ENCODE data around the gene USP12.
A peak's percentile ranks its signal among the peaks of the same experiment; 100 is the strongest.
"Not testable (repeated sequence)": the region's sequence is repeated elsewhere in the genome, so short reads cannot be mapped to it uniquely, and the experiment has no call there.

Gene USP12, protein sequence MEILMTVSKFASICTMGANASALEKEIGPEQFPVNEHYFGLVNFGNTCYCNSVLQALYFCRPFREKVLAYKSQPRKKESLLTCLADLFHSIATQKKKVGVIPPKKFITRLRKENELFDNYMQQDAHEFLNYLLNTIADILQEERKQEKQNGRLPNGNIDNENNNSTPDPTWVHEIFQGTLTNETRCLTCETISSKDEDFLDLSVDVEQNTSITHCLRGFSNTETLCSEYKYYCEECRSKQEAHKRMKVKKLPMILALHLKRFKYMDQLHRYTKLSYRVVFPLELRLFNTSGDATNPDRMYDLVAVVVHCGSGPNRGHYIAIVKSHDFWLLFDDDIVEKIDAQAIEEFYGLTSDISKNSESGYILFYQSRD

DNA sequence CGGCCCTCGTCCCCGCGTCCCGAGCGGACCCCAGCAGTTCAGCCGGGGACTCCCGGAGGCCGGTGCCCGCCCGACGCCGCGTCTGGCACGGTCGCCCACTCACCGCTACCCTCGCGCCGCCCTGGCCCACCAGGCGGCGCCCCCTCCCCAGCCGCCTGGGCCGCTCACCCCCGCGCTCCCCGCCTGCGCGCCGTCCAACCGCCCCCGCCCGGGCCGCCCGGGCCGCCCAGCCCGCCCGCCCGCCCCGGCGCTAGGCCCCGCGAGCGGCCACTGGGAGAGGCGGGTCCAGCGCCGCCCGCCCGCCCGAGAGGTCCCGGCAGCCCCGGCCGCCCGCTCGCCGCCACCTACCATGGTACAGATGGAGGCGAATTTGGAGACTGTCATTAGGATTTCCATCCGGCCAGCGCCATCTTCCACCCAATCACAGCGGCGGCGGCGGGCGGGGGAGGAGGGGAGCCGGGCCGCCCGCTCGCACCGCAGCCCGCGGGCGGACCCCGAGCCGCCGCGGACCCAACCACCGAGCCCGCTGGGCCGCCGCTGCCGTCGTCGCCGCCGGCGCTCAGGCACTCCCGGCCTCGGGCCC, at the start of gene USP12:
Gene USP12, minus strand, starts transcription at position 568 of the 583 bp plus-strand sequence. Its CDS starts 172 bp downstream, at position 396.
- peak; percentile 63 for DNase-seq

DNA sequence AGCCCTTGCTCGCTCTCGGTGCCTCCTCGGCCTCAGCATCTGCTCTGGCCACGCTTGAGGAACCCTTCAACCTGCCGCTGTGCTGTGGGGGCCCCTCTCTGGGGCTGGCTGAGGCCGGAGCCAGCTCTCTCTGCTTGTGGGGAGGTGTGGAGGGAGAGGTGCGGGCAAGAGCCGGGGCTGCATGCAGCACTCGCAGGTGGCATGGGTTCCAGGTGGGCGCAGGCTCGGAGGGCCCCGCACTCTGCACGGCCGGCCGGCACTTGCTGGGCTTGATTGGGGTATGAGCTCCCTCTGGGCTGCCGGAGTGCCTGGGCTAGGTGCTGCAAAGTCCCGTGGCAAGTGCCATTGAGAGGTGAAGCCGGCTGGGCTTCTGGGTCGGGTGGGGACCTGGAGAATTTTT, 48.0 kb upstream of the USP12 start:
- no peak for DNase-seq

DNA sequence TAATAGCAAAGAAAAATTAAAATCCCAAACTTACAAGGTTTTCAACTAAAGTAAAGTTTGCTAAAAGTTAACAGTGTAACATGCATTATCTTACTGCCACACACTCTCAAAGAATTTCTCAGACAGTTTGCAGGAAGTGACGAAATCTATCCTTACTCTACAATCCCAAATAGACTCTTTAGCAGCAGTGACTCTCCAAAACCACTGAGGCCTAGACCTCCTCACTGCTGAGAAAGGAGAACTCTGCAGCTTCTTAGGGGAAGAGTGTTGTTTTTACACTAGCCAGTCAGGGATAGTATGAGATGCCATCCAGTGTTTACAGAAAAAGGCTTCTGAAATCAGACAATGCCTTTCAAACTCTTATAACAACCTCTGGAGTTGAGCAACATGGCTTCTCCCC, 47.2 kb upstream of the USP12 start:
- not testable (repeated sequence) for DNase-seq

DNA sequence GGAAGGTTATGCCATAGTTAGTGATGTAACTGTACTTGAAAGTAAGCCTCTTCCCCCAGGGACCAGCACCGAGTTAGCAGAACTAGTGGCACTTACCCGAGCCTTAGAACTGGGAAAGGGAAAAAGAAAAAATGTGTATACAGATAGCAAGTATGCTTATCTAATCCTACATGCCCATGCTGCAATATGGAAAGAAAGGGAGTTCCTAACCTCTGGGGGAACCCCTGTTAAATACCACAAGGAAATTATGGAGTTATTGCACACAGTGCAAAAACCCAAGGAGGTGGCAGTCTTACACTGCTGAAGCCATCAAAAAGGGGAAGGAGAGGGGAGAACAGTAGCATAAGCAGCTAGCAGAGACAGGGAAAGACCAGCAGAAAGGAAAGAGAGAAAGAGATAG, 46.2 kb upstream of the USP12 start:
- DNase-seq, result not testable (repeated sequence)

DNA sequence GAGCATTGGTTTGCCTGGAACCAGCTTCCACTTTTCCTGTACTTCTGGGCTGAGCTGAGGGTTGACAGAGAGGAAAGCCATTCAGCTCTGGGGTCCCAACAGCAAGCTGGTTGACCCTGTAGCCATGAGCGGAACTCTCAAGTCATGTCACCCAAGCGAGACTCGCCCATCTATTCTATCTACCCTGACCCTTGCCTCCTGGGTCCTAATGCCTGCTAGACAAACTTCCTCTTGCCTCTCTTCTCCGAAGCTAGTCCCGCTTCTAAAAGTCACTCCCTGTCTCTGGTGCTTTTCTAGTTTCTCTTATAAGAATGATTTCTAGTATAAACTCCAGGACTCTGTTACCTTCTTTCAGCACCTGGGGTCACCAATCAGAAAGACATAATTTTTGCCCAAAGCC, 41.8 kb upstream of the USP12 start:
- DNase-seq, result not testable (repeated sequence)

DNA sequence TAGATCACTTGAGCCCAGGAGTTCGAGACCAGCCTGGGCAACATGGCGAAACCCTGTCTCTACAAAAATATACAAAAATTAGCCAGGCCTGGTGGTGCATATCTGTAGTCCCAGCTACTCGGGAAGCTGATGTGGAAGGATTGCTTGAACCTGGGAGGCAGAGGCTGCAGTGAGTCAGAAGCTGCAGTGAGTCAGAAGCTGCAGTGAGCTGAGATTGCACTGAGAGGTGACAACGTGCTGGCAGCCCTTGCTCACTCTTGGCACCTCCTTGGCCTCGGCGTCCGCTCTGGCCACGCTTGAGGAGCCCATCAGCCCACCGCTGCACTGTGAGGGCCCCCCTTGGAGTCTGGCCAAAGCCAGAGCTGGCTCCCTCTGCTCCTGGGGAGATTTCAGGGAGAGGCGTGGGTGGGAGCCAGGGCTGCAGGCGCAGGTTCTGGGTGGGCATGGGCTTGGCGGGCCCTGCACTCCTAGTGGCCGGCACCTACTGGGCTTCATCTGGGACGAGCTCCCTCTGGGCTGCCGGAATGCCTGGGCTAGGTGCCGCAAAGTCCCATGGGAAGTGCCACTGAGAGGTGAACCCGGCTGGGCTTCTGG, 40.3 kb upstream of the USP12 start:
- DNase-seq, result no peak

DNA sequence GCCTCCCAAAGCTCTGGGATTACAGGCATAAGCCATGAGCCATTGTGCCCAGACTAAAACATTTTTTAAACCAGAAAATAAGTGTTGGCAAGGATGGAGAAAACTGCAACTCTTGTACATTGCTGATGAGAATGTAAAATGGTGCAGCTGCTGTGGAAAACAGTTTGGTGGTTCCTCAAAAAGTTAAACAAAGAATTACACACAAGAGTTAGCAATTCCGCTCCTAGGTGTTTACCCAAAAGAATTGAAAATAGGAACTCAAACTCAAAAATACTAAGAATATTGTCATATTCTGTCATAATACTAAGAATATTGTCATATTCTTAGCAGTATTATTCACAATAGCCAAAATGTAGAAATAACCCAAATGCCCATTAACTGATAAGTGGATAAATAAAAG, 39.7 kb upstream of the USP12 start:
- DNase-seq, result no peak

DNA sequence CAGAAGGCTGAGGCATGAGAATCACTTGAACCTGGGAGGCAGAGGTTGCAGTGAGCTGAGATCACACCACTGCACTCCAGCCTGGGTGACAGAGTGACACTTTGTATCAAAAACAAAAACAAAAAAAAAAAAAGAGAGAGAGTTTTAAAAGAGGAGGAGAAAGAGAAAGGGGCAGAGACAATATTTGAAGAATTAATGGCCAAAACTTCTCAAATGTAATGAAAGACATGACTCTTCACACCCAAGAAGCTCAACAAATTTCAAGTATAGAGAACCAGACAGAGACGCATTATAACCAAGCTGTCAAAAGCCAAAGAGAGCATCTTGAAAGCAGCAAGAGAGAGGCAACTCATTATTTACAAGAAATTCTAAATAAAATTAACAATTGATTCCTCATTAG, 36.9 kb upstream of the USP12 start:
- no peak for DNase-seq

DNA sequence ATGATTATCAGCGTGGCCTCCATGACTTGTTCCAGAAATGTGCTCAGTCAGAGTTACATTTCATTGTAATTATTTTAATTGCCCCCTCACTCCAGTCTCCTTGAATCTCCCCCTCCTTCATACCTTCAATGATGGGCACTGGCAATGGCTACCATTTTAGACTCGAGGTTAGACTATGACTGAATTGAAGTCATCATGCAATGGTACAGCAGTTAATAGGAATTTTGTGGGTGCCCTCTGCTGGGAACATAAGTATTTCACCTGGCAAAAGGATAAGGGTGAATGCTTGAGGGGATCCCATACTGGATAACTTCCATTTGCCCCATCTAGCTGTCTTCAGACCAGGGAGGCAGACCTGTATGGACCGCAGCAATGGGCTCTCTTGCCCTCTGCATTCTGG, 32.2 kb upstream of the USP12 start:
- no peak for DNase-seq

DNA sequence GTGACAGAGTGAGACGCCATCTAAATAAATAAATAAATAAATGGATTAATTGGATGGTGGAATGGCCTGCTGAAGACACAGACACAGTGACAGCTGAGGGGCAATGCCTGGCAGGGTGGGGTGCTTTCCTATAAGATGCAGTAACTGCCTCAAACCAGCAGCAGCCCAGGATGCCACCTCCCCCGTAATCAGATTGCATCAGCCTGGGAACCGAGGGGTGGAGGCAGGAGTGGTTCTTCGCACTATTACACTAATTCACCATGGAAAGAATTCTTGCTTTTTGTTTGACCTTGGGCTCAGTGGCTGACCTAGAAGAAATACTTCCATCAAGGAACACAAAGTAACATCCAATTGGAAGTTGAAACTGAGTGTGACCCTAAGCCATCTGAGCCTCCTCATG, 31.6 kb upstream of the USP12 start:
- DNase-seq, result no peak

DNA sequence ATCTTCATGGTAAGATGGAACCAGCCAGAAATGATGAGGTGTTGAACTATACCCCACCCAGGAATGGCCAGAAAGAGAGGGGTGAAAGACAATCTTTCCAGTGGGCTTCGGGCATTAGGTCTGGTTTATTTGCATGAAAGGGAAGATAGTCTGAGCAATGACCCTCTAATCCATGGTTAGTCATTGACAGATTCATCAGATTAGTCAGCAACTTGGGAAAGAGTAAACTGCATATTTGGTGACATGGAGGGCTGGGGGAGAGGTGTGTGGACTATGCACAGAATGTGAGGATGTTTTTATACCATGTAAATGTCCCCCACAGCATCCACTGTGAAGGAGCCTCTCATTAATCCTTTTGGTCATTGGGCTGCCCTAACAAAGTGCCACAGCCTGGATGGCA, 30.1 kb upstream of the USP12 start:
- DNase-seq, result no peak

DNA sequence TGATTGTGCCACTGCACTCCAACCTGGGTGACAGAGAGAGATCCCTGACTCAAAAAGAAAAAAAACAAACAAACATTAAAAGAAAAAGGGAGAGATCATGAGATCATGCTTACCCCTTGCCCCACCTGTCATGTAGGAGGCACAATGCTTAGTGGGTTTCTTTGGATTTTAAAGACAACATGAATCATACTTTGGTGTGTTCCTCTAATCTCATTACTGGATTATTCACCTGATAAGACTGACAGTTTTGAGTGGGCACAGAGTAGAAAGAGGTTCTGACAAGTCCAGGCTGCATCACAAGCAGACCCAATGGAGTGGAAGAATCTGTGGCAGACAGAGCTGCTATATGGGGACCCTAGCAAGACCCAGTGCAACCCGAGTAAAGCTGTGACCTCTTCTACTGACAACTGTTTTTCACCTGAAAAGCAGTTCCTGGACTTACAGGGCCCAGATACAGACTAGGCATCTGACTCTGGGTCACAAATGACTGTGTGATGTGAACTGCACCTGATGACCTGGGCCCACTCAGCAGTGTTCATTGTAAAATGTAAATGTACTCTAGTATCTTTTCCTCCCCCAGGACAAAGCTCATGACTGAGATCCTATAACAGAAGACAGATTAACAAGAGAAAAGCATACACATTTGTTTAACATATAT, 28.9 kb upstream of the USP12 start:
- no peak for DNase-seq

DNA sequence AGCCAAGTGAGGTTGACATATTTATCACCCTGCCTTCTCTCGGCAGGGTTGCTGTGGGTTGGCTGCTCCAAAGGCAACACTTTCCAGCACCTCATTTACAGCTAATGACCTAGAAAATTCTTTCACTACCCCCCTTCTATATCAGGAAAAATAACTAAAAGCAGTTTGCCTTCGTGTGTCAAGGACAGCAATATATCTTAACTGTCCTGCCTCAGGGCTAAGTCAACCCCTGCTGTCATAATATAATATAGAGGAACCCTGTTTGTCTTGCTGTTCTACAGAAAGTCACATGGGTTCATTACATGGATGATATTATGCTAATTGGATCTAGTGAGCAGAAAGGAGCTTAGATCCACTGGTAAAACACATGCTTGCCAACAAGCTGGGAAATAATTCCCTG, 28.1 kb upstream of the USP12 start:
- no peak for DNase-seq

DNA sequence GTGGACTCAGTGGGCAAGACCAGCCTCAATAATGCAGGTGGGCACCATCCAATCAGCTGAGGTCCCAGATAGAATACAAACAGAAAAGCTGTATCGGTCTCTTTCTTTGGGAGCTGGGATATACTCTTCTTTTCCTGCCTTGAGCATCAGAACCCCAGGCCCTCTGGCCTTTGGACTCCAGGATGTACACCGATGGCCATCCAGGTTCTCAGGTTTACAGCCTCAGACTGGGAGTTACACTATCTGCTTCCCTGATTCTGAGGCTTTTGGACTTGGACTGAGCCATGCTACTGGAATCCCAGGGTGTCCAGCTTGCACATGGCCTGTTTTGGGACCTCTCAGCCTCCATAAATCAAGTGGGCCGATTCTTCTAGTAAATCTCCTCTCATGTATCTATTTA, 27.6 kb upstream of the USP12 start:
- DNase-seq, result no peak

DNA sequence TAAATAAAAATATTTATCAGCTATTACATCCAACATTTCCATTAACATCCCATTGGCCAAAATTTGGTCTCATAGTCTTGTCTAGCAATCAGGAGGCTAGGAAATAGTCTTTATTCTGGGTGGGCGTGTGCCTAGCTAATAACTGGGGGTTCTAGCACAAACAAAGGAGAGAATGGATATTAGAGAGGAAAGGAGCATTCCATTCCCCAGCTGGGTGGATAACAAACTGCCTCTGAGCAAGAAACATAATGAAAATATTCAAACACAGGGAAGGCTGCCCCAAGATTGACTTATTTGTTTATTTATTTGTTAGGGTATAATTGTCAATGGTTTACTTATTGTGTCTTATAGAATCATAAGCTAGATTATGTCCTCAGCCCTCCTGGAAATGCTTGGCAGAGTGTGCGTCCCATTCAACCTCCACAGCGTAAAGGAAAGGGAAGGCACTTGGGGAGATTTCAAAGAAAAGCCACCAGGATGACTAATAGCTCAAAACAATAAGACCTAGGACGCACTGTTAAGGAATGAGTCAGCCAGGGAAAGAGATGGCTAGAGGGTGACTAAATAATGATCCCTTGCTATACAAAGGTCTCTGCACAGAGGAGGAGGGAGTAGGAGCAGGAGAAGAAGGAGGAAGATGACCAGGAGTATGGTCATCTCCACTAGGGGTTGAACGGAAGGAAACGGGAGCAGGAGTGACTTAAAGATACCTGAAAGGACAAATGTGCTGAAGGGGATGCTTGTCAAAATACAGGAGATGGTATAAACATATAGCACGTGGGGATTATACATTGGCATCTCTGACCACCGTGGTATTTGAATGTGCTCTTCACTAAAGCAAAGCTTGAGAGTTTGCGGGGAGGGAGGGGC, 23.5 kb upstream of the USP12 start:
- DNase-seq, result no peak

DNA sequence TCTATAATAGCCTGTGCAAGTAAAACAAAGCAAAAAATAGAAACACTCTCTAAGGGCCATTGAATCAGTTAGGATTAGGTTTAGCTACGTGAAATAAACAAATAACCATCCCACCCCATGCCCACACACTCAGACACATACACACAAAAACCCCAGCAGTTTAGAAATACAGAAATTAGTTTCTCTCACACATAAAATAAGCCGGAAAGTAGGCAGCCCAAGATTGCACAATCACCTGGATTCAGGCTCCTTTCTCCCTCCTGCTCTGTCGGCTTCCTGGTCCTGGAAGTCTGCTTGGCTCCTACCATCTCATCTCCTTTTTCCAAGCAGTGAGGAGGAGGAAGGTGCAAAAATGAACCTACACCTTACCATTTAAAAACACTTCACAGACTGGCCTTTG, 22.6 kb upstream of the USP12 start:
- DNase-seq, result no peak

DNA sequence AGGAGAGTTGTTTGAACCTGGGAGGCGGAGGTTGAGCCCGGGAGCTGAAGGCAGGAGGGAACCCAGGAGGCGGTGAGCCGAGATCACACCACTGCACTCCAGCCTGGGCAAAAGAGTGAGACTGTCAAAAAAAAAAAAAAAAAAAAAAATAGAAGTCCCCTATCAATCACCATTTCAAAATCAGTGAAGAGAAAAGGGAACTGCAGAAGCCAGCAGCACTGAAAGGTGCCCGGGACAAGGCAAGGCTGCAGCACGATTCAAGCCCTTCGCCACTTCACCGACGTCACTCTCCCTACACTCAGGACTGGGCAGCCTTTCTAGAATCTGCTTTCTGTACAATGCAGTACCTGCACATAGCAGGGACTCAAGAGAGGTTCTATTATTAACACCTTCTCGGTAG, 21.9 kb upstream of the USP12 start:
- DNase-seq, result no peak

DNA sequence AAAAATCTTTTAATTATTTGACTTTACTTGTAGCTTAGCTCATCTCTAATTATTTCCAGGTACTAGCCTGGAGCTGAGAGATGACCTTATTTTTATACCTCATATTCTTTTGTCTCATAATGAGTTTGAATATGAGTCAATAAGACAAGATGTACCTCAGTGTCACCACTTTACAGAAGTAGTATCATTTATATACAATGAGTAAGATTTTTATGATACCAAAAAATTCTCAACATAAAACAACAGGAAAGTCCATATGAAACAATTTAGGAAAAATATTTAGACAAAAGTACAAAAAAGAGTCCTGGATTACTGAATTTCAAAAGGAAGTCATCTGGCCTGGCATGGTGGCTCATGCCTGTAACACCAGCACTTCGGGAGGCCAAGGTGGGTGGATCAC, 21.4 kb upstream of the USP12 start:
- no peak for DNase-seq

DNA sequence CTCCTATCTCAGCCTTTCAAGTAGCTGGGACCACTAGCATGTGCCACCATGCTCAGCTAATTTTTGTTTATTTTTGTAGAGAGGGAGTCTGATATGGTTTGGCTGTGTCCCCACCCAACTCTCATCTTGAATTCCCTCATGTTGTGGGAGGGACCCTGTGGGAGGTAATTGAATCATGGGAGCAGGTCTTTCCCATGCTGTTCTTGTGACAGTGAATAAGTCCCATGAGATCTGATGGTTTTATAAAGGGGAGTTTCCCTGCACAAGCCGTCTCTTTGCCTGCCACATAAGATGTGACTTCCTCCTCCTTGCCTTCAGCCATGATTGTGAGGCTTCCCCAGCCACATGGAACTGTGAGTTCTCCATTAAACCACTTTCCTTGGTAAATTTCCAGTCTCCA, 20.8 kb upstream of the USP12 start:
- not testable (repeated sequence) for DNase-seq

DNA sequence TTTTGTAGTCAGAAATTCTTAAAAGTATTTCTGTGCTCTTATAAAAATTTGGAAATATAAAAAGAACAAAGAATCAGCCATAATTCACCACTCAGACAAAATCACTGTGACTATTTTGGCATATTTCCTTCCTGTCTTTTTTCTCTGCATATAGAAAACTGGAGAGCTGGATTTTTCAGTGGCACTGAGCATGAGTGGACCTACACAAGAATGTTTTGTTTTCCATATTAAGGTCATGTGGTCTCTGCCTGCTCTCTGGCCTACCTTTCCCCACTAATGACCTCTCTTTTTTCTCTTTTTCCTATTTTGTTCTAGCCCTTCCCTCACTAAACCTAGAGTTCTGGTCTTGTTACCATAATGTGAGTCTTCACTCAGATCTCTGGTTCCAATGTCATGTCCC, 17.6 kb upstream of the USP12 start:
- no peak for DNase-seq

DNA sequence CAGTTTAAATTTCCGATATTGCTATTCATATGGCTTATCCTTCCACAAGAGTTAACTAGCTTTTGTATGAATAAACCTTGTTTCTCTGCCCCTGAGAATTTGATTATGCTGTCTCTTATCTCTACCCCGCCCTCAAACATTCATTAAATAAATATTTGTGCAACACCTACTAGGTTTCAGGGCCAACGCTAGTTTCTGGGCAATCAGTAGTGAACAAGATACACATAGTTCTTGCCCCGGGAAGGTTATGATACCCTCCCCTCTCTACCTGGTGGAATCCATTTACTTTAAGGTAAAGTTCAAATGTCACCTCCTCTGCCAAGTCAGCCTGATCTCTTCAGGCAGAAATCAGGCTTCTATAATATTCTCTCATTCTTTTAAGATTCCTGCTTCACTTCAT, 16.6 kb upstream of the USP12 start:
- no peak for DNase-seq

DNA sequence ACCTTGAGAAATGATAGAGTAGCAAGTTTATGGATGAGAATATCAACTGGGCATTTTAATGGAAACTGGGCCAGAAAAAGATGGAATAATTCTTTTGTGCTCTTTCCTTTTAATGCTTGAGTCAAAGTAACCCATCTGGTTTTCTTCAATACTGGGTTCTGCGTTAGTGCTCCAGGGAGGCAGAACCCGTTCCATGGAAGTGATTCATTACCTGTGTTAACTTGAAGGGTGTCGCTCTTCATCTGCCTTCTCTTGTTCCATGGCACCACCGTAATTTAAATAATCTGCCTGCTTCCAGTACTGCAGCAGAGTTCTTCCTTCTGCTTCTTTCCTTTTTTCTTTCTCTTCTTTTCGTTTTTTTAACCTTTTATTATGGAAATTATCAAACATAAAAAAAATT, 14.7 kb upstream of the USP12 start:
- no peak for DNase-seq

DNA sequence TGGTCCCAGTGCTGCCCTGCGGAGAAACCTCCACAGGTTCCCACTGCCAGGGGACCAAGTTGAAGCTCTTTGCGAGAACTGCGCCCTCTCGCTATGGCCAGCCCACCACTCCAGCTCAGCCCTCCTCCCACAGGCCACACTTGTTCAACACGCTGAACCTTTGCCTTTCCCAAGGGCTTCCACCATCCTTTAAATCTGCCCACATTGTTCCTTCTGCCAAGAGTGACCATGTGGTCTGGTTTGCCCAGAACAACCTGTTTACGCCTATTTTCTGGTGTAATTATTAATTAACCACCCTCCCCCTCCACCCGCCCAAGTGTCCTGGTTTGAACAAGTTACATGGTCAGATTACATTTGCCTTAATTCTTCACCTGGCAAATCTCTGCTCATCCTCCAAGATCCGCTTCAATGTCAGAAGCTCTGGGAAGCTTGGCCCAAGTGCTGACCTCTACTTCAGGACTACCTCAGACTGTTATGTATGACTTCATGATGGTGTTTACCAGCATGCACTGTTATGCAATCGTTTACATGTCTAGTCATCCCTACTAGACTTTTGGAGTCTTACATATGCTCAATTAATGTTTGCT, 12.0 kb upstream of the USP12 start:
- DNase-seq, result no peak
